T-cell (primary cell): ENCODE results near the gene PICALM. TPM values are rescaled to one million over a fixed set of nuclear protein-coding genes. Genes with fewer than 3 reads are reported as not detected.
"Not testable (repeated sequence)": the region's sequence is repeated elsewhere in the genome, so short reads cannot be mapped to it uniquely, and the experiment has no call there.

ENCODE experiments used
- ATAC-seq, 4 experiments: fragments of 200-7000 bp in 3 of 4; fragments of 150-1000 bp in 1 of 4; cut with Tn5 transposase; replicated peaks in 1 of 4; 1 replicate in 3 of 4; 2 replicates in 1 of 4; pipeline ENCODE4 v1.10.0; 2021; ENCODE audit warnings: moderate library complexity in 3 of 4, mild to moderate bottlenecking in 2 of 4, moderate number of reproducible peaks in 1 of 4
- CTCF ChIA-PET, 2 donors: fragments of 300-600 bp; sonication (Branson Sonifier 250); formaldehyde crosslinking; loops; one replicate each; lab custom pipeline; 2022; ENCODE audit warnings: antibody characterized with exemption in 2 of 2; lab: Charles Lee
- POLR2A ChIA-PET, 2 donors: fragments of 300-600 bp; sonication (Branson Sonifier 250); formaldehyde crosslinking; loops; one replicate each; lab custom pipeline; 2022; ENCODE audit warnings: antibody characterized with exemption in 2 of 2; lab: Charles Lee
- DNase-seq, 35 experiments: peaks; one replicate each; pipeline versions ENCODE4 v3.0.0 to v3.0.0-alpha.2; 2013 to 2023
- H3K27ac ChIP-seq: one replicate; pipeline ENCODE4 v1.5.1; 2013; ENCODE audit warnings: low read length
- H3K27me3 ChIP-seq, 2 experiments: replicated peaks in 1 of 2; 1 replicate in 1 of 2; 2 replicates in 1 of 2; pipeline versions ENCODE4 v1.6.1 to v1.7.0; 2013; ENCODE audit warnings: low read length in 1 of 2, mixed read lengths in 1 of 2; ENCODE audit not compliant: control insufficient read depth in 2 of 2, insufficient read depth in 2 of 2; ENCODE audit errors: extremely low read depth in 1 of 2
- H3K36me3 ChIP-seq, 2 donors: 1 replicate in 1 of 2; 2 replicates in 1 of 2; pipeline versions ENCODE4 v1.6.1 to v1.7.0; 2013; ENCODE audit warnings: low read length in 1 of 2; ENCODE audit not compliant: control insufficient read depth in 2 of 2, insufficient read depth in 1 of 2; ENCODE audit errors: extremely low read depth in 1 of 2
- H3K4me1 ChIP-seq, 2 experiments: 1 replicate in 1 of 2; 2 replicates in 1 of 2; pipeline versions ENCODE4 v1.6.1 to v1.7.0; 2013; ENCODE audit warnings: low read length in 2 of 2, mixed read lengths in 1 of 2; ENCODE audit not compliant: insufficient read depth in 2 of 2, control insufficient read depth in 1 of 2; ENCODE audit errors: extremely low read depth in 1 of 2
- H3K4me3 ChIP-seq, 2 donors: 1 replicate in 1 of 2; 2 replicates in 1 of 2; pipeline versions ENCODE4 v1.5.1 to v1.7.0; 2013; ENCODE audit warnings: mild to moderate bottlenecking in 2 of 2, low read length in 1 of 2, moderate library complexity in 1 of 2; ENCODE audit not compliant: control insufficient read depth in 1 of 2; ENCODE audit errors: extremely low read depth in 1 of 2
- H3K9me3 ChIP-seq: 2 replicates; pipeline ENCODE4 v1.7.0; 2013
- H3K27ac Mint-ChIP-seq, 2 donors: one replicate each; pipeline ENCODE4 v1.8.0; 2020 to 2021; ENCODE audit warnings: mild to moderate bottlenecking in 2 of 2, mixed read lengths in 2 of 2
- H3K27me3 Mint-ChIP-seq, 2 donors: one replicate each; pipeline ENCODE4 v1.8.0; 2021 to 2022; ENCODE audit warnings: mixed read lengths in 2 of 2
- H3K36me3 Mint-ChIP-seq: one replicate; pipeline ENCODE4 v1.8.0; 2021; ENCODE audit warnings: mixed read lengths
- H3K4me1 Mint-ChIP-seq, 3 donors: one replicate each; pipeline ENCODE4 v1.8.0; 2020 to 2022; ENCODE audit warnings: mixed read lengths in 3 of 3, mild to moderate bottlenecking in 1 of 3
- H3K4me3 Mint-ChIP-seq, 3 donors: one replicate each; pipeline ENCODE4 v1.8.0; 2020 to 2022; ENCODE audit warnings: mild to moderate bottlenecking in 3 of 3, mixed read lengths in 3 of 3, moderate library complexity in 3 of 3
- H3K9me3 Mint-ChIP-seq, 3 donors: one replicate each; pipeline ENCODE4 v1.8.0; 2020 to 2022; ENCODE audit warnings: mixed read lengths in 3 of 3
- WGBS: methylation state at CpG from one replicate; pipeline ENCODE4 v1.1.5; 2013; ENCODE audit warnings: missing lambda C conversion rate; ENCODE audit not compliant: insufficient coverage; 5-methylcytosine and 5-hydroxymethylcytosine counted together
- total RNA-seq, 35 experiments: library from RNA in 6 of 35; stranded (reverse) in 6 of 35; fragments of 120-200 nt in 1 of 35; gene quantifications; one replicate each; pipeline versions ENCODE4 v1.2.1 to v1.2.4 and lab custom pipeline; 2013 to 2026

PICALM gene
- total RNA-seq, 5 donors from 2014 or later (not counting 1 experiment from before 2014, with no cell fraction given), result 97.7 to 121 (median 105) TPM

GRCh38 chr11:86115542-86116385 is 46.9 kb upstream of the PICALM start:
- POLR2A ChIA-PET, result interaction anchor here in 1 of 2 donors (0.5 kb wide), 1 partner anchor 405 kb away, joined by 3 read pairs; no protein-coding TSS in a partner anchor

GRCh38 chr11:86108890-86109638 is 40.2 kb upstream of the PICALM start:
- no peaks in the 10 kb centered on the region for H3K27me3 Mint-ChIP-seq
- CTCF ChIA-PET, result interaction anchor here in 1 of 2 donors (1.2 kb wide), 1 partner anchor 41 kb away, joined by 3 read pairs; no protein-coding TSS in a partner anchor
- DNase-seq, result no peak

More at GRCh38 chr11:86115542-86116385, 46.9 kb upstream of the PICALM start:
- 21% methylated on average over 2 of the region's 3 CpGs for WGBS
- H3K4me3 Mint-ChIP-seq, result peak overlapping the region in 2 of 3 donors; percentile 7 to 28
- Histone ChIP-seq H3K9me3 (no peaks in the 10 kb centered on the region), H3K4me1 (peaks cover 0 to 6% of the 10 kb centered on the region in 2 experiments), H3K36me3 (no peaks in the 10 kb centered on the region), H3K27ac (no peak overlapping the region), H3K27me3 (no peaks in the 10 kb centered on the region), H3K4me3 (no peak overlapping the region)
- peaks cover 17 to 26% (median 19%) of the 10 kb centered on the region in 3 donors for H3K4me1 Mint-ChIP-seq
- H3K27ac Mint-ChIP-seq, result peak overlapping the region in 1 of 2 donors; percentile 56
- H3K9me3 Mint-ChIP-seq, result no peaks in the 10 kb centered on the region
- peaks cover 0 to 1% of the 10 kb centered on the region in 2 donors for H3K27me3 Mint-ChIP-seq
- H3K36me3 Mint-ChIP-seq, result no peaks in the 10 kb centered on the region
- DNase-seq, result no peak
- CTCF ChIA-PET, result interaction anchor here in 1 of 2 donors (0.6 to 1.2 kb wide), 4 partner anchors 9 to 498 kb away, joined by 3 to 6 read pairs (median 4); no protein-coding TSS in a partner anchor
- peak in 1 of 4 experiments; percentile 19 for ATAC-seq

GRCh38 chr11:86108191-86108590 is 39.3 kb upstream of the PICALM start:
- no peak for ATAC-seq
- H3K27ac Mint-ChIP-seq, result no peak overlapping the region

More at GRCh38 chr11:86108890-86109638, 40.2 kb upstream of the PICALM start:
- Histone ChIP-seq H3K4me3 (no peak overlapping the region), H3K27ac (no peak overlapping the region), H3K9me3 (no peaks in the 10 kb centered on the region), H3K4me1 (no peaks in the 10 kb centered on the region), H3K27me3 (no peaks in the 10 kb centered on the region), H3K36me3 (no peaks in the 10 kb centered on the region)
- no peak for ATAC-seq
- no peaks in the 10 kb centered on the region for H3K36me3 Mint-ChIP-seq
- H3K27ac Mint-ChIP-seq, result no peak overlapping the region
- peaks cover 6 to 8% (median 6%) of the 10 kb centered on the region in 3 donors for H3K4me1 Mint-ChIP-seq
- no peak overlapping the region for H3K4me3 Mint-ChIP-seq
- H3K9me3 Mint-ChIP-seq, result no peaks in the 10 kb centered on the region
- POLR2A ChIA-PET, result no interaction called here
- 93% methylated on average over 3 of the region's 13 CpGs for WGBS

GRCh38 chr11:86106916-86107315 is 38.0 kb upstream of the PICALM start:
- POLR2A ChIA-PET, result no interaction called here
- peaks cover 6 to 8% (median 6%) of the 10 kb centered on the region in 3 donors for H3K4me1 Mint-ChIP-seq
- no peaks in the 10 kb centered on the region for H3K36me3 Mint-ChIP-seq
- Histone ChIP-seq H3K27me3 (no peaks in the 10 kb centered on the region), H3K4me3 (no peak overlapping the region), H3K27ac (no peak overlapping the region), H3K9me3 (no peaks in the 10 kb centered on the region), H3K4me1 (no peaks in the 10 kb centered on the region), H3K36me3 (no peaks in the 10 kb centered on the region)
- CTCF ChIA-PET, result interaction anchor here in 1 of 2 donors (1.1 kb wide), 1 partner anchor 10 kb away, joined by 3 read pairs; no protein-coding TSS in a partner anchor
- no peak overlapping the region for H3K27ac Mint-ChIP-seq
- WGBS, result no CpG with 5 or more reads among the region's 2 CpGs
- peaks cover 2 to 4% of the 10 kb centered on the region in 2 donors for H3K27me3 Mint-ChIP-seq
- no peak overlapping the region for H3K4me3 Mint-ChIP-seq
- no peak for DNase-seq
- no peak for ATAC-seq
- no peaks in the 10 kb centered on the region for H3K9me3 Mint-ChIP-seq

More at GRCh38 chr11:86108191-86108590, 39.3 kb upstream of the PICALM start:
- no peaks in the 10 kb centered on the region for H3K27me3 Mint-ChIP-seq
- POLR2A ChIA-PET, result no interaction called here
- peaks cover 6 to 8% (median 6%) of the 10 kb centered on the region in 3 donors for H3K4me1 Mint-ChIP-seq
- H3K36me3 Mint-ChIP-seq, result no peaks in the 10 kb centered on the region
- H3K4me3 Mint-ChIP-seq, result no peak overlapping the region
- no CpG with 5 or more reads among the region's 3 CpGs for WGBS
- Histone ChIP-seq H3K36me3 (no peaks in the 10 kb centered on the region), H3K9me3 (no peaks in the 10 kb centered on the region), H3K27ac (no peak overlapping the region), H3K4me1 (no peaks in the 10 kb centered on the region), H3K4me3 (no peak overlapping the region), H3K27me3 (no peaks in the 10 kb centered on the region)
- no peaks in the 10 kb centered on the region for H3K9me3 Mint-ChIP-seq
- no peak for DNase-seq
- CTCF ChIA-PET, result interaction anchor here in 1 of 2 donors (1.2 kb wide), 1 partner anchor 40 kb away, joined by 3 read pairs; no protein-coding TSS in a partner anchor

GRCh38 chr11:86106031-86106430 is 37.1 kb upstream of the PICALM start:
- ATAC-seq, H3K9me3 Mint-ChIP-seq, H3K36me3 Mint-ChIP-seq, H3K27ac Mint-ChIP-seq, DNase-seq, H3K4me1 ChIP-seq, POLR2A ChIA-PET, H3K36me3 ChIP-seq, H3K9me3 ChIP-seq, H3K27me3 Mint-ChIP-seq, H3K4me1 Mint-ChIP-seq, H3K4me3 Mint-ChIP-seq, H3K27me3 ChIP-seq, H3K4me3 ChIP-seq, H3K27ac ChIP-seq: not testable (repeated sequence)
- WGBS, result no CpG with 5 or more reads among the region's 3 CpGs
- CTCF ChIA-PET, result interaction anchor here in 1 of 2 donors (1.1 kb wide), 1 partner anchor 10 kb away, joined by 3 read pairs; no protein-coding TSS in a partner anchor

- H3K4me3 Mint-ChIP-seq, ATAC-seq, H3K4me1 ChIP-seq, H3K36me3 ChIP-seq, H3K36me3 Mint-ChIP-seq, H3K27ac ChIP-seq, POLR2A ChIA-PET, H3K27me3 Mint-ChIP-seq, H3K4me1 Mint-ChIP-seq, H3K27me3 ChIP-seq, H3K9me3 Mint-ChIP-seq, DNase-seq, H3K4me3 ChIP-seq, H3K27ac Mint-ChIP-seq, H3K9me3 ChIP-seq, CTCF ChIA-PET: not testable (repeated sequence)
- WGBS, result no CpG with 5 or more reads among the region's 2 CpGs
Measured at GRCh38 chr11:86105601-86106000, 36.7 kb upstream of the PICALM start.
